GM12878 (cell line): Measurements from ENCODE around the gene IL16.

Source experiments
- CTCF ChIP-seq, 3 experiments: IDR thresholded peaks in 2 of 3; conservative IDR thresholded peaks in 1 of 3; 2 replicates each; pipeline ENCODE4 v1.5.1; 2011; ENCODE audit warnings: low read depth in 3 of 3, low read length in 3 of 3, mild to moderate bottlenecking in 3 of 3, control low read depth in 2 of 3, moderate library complexity in 2 of 3, inconsistent platforms in 1 of 3, mixed read lengths in 1 of 3; ENCODE audit not compliant: control insufficient read depth in 2 of 3, insufficient read depth in 1 of 3; ENCODE audit errors: extremely low read depth in 1 of 3
- EP300 ChIP-seq, 2 experiments: fragments of 150-350 bp in 1 of 2; IDR thresholded peaks; 2 replicates each; pipeline ENCODE4 v1.6.1; 2011 to 2012; ENCODE audit warnings: low read depth in 2 of 2, low read length in 2 of 2, borderline replicate concordance in 1 of 2, improper control_type of control experiment in 1 of 2, inconsistent platforms in 1 of 2; ENCODE audit not compliant: control insufficient read depth in 1 of 2
- EZH2 ChIP-seq: IDR thresholded peaks from 2 replicates; pipeline ENCODE4 v1.6.1; 2012; ENCODE audit warnings: low read depth, mild to moderate bottlenecking, control low read depth, inconsistent platforms, low read length, borderline replicate concordance; ENCODE audit not compliant: control insufficient read depth
- SMAD1 ChIP-seq: fragments of 450-650 bp; IDR thresholded peaks from 2 replicates; pipeline ENCODE4 v1.6.1; 2018; ENCODE audit warnings: mild to moderate bottlenecking, low read depth; ENCODE audit not compliant: partially characterized antibody
- SMC3 ChIP-seq: IDR thresholded peaks from 2 replicates; pipeline ENCODE4 v1.6.1; 2011; ENCODE audit warnings: low read length, improper control_type of control experiment, borderline replicate concordance
- ZNF592 ChIP-seq: fragments of 450-650 bp; IDR thresholded peaks from 2 replicates; pipeline ENCODE4 v1.6.1; 2017; ENCODE audit warnings: mild to moderate bottlenecking, moderate library complexity

DNA sequence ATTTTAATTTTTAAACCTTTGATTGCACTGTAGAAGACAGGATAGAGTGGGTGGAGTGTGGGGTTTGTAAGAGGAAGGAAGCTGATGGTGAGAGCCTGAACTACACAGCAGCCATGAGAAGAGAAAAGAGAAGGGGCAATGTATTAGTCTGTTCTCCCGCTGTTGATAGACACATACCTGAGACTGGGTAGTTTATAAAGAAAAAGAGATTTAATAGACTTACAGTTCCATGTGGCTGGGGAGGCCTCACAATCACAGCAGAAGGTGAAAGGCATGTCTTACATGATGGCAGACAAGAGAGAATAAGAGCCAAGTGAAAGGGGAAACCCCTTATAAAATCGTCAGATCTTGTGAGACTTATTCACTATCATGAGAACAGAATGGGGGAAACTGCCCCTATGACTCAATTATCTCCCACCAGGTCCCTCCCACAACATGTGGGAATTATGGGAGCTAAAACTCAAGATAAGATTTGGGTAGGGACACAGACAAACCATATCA is 90.0 kb downstream of the IL16 start:
- TF ChIP-seq SMC3 (no peak), ZNF592 (no peak), EP300 (IDR thresholded peaks at IDR 0.05; ENCODE audit: borderline replicate concordance in 1 of 2, control insufficient read depth in 1 of 2, low read depth in 2 of 2, low read length in 2 of 2) (no peak), SMAD1 (peak; percentile 12), EZH2 (no peak), CTCF (IDR thresholded peaks at IDR 0.05 in 2 of 3, conservative IDR thresholded peaks at IDR 0.05 in 1 of 3; ENCODE audit: control insufficient read depth in 2 of 3, extremely low read depth in 1 of 3, insufficient read depth in 1 of 3, low read depth in 3 of 3, low read length in 3 of 3) (no peak)
